Measurements from ENCODE around the gene OR14A2.
"Not testable (repeated sequence)": the region's sequence is repeated elsewhere in the genome, so short reads cannot be mapped to it uniquely, and the experiment has no call there.

The OR14A2 gene

DNA sequence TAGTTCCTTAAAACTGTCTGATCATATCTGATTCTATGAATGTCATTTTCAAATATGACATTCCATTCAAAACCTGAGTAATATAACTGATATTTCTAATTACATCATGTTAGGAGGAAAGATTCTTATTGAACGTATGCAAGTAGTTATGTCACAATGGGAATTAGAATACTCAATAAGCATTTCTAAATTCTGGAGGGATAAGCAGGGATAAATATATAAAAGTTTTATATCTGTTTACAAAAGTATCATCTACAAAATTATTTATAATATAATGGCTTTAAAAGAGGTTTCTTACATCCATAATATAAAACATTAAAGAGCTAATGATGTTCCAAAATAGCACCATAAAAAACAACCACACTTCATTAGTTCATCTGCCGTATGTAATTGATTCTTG lies at the start of gene OR14A2:
Gene OR14A2, minus strand, starts transcription at position 101 of the 400 bp plus-strand sequence.
- DNase-seq = no peak

DNA sequence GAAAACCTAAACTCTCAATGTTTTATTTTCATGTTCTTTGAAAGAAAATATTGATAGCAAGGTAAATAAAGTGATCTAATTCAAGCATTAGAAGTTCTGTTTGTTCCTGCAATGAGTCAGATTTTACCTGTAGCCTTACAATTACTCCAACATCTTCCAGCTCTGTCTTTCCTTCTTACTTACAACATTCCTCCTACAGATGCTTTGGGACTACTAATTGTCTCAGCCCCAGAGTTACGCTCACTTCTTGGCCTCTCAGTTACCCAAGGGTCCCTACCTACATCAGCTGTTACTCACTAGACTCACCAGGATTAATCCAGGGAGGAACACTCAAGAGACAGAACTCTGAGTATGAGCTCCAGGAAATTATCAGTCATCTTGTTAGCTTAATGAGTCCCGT lies 49.6 kb upstream of the OR14A2 start:
- no peak for DNase-seq

DNA sequence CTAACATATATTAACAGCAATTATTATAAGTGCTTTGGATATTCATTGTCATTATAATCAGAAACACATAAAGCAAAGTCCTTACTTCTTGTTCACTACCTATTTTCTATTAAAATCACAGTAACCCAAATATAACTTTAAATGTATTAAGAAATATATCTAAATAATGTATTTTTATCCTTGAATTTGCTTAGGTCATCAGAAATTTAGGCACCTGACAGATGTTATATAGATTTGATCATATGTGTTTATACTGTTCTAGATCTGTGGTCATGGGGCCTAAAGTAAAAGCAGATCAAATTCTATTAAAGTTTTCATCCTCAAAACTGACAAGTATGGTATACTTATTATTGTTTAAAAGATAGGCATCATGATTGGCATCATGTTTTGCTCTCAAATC lies 21.7 kb upstream of the OR14A2 start:
- DNase-seq = no peak

DNA sequence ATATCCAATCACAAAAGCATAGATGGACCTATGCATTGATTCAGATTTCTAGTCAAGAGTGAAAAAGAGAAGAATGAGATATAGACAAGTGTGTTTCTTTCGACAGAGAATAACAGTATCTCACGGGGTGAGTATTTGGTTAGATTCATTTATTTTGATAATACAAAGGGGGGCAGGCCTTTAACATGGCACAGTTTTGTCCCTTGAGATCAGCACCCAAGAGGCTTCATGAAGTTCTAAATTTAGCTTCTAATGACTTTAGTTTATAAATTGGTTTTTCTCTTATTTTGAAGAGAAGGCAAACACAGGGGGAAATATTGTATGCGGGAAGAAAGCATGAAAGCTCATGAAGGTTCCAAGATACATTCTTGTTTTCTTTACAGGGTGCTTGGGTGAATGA lies 12.5 kb upstream of the OR14A2 start, which contains the start of gene OR1C1:
Gene OR1C1, minus strand, starts transcription at position 101 of the 400 bp plus-strand sequence. CDS start 2,150 bp downstream, outside the sequence.
- DNase-seq = no peak

DNA sequence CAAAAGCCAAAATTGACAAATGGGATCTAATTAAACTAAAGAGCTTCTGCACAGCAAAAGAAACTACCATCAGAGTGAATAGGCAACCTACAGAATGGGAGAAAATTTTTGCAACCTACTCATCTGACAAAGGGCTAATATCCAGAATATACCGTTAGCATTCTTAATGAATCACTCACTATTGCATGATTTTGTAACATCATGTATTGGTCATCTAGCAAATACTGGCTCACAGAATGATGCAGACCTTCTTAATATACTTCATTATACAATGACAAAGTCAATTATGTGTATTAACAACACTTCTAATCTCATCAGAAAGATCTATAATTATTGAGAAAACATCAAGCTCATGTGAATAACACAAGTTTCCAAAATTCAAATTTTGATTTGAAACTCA lies 6.4 kb upstream of the OR14A2 start:
- DNase-seq = not testable (repeated sequence)

DNA sequence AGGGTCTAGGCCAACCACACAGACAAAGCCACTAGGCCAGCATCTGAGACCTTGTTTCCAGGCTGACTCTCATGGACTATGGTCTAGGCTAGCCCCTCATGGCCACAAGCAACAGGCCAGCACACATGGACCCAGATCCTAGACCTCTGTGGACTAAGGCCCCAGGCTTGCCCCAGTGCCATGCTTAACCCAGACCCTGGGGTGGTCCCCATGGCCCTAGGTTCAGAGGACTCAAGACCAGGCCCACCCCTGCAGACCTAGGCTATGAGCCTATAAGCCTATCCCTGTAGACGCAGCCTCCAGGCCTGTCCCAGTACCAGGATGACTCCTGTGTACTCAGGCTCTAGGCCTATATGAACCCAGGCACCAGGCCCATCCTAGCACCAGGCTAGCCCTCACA lies 1.9 kb upstream of the OR14A2 start:
- no peak for DNase-seq

DNA sequence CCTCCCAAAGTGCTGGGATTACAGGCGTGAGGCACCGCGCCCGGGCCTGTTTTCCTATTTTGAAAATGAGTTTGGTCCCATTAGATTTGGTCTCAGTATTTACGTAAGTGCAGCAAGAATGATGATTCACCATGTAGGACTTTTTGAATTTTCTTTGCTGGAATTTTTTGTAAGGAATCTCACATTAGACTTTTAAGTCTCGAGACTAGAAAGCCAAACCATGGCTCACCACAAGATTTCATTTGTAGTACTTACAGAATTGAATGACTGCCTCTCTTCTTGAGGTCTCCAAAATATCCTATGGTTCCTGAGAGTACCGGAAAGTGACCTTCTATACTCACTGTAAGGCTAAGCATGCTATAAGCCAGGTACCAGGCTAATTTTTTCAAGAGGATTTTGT lies 325 bp downstream of the OR14A2 start:
- no peak for DNase-seq

DNA sequence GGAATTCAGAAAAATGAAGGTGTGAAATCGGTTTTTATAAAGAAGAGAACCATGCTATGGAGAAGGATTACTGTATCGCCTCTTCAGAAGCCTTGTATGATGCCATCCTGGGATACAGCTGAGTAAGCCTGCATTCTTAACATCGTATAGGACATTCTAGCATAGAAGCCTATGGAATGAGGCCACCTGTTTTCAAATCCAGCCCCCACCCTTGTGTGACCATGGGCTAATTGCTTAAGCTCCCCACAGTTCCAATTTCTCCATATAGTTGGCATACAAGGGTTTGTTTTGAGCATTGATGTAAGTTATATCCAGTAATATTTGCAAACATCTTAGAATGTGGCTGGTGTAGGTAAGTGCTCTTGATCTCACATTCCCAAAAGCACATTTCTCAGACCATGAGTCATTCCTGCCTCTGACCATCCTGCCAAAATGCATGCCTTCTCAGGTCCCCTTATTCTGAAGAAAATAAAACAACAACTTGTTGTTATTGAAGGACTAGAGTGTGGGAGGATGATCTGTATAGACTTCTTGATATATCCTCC lies 1.5 kb downstream of the OR14A2 start:
- DNase-seq = no peak

DNA sequence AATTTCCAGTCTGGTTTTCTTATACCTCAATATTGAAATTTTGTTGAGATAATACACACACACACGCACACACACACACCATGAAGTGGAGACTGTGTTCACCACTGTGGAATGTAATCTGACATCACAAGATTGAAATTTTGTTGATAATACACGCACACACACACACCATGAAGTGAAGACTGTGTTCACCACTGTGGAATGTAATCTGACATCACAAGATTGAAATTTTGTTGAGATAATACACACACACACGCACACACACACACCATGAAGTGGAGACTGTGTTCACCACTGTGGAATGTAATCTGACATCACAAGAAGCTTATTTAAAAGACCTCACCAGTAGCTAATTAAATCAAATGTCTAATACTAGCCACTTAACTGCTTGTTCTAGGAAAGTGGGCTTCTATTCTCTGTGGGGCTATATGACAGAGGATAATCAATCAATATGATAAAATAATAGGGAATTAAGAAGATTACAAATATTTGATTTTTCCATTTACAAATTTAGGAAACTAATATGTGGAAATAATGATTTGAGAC lies 5.7 kb downstream of the OR14A2 start:
- not testable (repeated sequence) for DNase-seq

DNA sequence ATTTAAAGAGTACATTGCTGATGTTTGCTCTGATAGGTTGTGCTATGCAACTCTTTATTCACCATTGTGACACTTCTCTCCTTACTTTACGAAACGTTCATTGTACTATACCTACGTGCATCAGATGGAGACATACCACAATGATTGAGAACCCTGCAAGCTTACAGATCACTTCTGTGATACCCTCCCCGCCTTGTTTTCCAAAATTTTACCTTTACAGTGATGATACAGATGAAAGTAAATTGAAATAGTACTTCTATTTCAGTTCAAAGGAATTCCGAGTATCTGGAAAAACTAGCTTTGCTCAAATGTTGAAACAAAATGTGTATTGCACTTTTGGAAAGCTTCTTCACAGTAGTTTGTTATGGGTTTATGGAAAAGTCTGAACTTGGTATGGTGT lies 6.2 kb downstream of the OR14A2 start:
- DNase-seq = no peak

DNA sequence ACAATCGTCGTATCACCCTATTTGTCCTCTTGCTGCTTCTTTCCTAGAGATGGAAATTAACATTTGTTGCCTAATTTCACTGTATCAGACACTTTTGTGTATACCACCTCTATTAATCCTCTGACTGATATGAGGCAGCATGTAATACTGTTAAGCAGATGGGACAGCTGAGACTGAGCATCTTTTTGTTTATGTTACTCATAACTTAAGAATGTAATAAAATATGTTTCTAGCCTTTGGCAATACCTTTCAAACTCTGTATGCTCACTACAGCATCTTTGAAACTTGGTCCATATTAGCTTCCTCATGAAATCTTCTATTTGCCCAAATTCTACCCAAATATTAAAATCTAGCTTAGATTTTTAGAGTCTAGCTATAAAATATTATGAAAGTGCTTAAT lies 7.2 kb downstream of the OR14A2 start:
- DNase-seq = no peak

DNA sequence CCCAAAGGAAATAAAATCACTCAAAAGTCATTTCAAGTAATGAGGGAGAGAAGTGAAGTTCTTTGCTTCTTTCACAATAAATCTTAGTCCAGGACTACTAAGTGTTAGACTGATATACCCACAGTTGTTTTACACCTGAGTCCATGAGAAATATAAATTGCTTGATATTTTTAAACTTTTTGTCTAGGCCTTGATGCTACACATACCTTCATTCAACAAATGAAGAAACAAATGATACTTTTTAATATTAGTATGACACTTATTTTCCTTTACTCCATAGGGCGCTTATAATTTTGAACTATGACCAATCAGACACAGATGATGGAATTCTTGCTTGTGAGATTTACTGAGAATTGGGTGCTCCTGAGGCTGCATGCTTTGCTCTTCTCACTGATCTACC lies 9.6 kb downstream of the OR14A2 start, which contains the start of gene OR14K1:
Gene OR14K1, plus strand, starts transcription at position 301 of the 400 bp plus-strand sequence. Its CDS starts 0 bp downstream, at position 301.
- no peak for DNase-seq

DNA sequence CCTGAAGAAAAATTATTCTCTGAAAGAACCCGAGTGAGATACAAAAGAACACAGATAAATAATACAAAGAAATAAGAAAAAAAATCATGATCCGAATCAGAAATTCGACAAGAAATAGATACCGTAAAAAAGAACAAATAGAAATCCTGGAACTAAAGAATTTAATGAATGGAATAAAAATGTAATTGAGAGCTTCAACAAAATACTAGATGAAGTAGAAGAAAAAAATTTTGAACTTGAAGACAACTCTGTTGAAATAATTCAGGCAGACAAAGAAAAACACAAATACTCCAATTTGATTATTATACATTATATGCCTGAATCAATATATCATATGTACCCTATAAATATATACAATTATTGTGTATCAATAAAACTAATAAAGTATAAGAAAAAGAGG lies 26.7 kb downstream of the OR14A2 start:
- no peak for DNase-seq

DNA sequence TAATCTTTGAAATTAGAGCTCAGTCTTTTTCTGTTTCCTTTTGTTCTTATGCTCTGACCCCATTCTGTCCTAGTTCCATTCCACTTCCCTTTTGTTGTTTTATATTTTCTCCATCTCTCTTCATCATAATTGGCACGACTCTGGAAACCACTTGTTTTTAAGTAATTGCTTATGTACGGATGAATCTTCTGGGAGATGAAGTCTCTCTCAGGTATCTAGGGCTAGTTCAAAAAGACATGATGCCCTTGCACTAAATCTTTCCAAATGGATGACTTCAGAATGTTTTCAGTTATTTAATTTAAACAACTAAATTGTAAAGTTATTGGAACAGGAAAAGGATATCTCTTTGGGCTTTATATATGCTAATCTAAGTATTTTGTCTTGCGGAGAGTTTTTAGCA lies 31.4 kb downstream of the OR14A2 start, which contains the start of gene OR6F1:
Gene OR6F1, minus strand, starts transcription at position 101 of the 400 bp plus-strand sequence. CDS start 3,891 bp downstream, outside the sequence.
- no peak for DNase-seq

DNA sequence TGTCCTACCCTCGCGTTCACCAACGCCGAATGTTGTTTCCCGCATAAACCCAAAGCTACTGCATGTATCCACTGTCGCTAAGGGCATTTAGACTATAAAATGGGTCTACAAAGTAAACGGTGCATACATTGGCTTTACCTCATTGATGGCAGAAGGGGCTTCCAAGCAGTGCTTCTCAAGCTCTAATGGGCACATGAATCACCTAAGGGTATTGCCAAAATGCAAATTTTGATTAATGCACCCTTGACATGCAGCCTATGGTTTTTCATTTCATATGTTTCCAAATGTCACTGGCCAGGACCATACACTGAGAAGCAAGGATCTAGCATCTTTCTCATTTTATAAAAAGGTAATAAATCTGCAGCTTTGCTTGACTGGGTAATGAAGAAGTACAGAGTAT lies 34.2 kb downstream of the OR14A2 start:
- DNase-seq = no peak

DNA sequence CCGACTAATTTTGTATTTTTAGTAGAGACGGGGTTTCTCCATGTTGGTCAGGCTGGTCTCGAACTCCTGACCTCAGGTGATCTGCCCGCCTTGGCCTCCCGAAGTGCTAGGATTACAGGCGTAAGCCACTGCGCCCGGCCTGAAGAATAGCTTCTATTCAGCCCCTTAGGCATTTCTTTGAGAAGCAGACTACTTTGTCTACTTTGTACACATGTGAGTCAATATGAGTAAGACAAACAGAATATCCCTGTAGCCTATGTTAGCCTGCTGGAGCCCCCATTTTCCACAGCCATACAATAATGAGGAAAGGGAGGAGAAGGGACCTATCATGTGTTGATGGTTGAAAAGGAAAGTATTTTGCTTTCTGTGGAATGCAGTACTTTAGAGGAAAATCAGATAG lies 37.3 kb downstream of the OR14A2 start:
- not testable (repeated sequence) for DNase-seq

DNA sequence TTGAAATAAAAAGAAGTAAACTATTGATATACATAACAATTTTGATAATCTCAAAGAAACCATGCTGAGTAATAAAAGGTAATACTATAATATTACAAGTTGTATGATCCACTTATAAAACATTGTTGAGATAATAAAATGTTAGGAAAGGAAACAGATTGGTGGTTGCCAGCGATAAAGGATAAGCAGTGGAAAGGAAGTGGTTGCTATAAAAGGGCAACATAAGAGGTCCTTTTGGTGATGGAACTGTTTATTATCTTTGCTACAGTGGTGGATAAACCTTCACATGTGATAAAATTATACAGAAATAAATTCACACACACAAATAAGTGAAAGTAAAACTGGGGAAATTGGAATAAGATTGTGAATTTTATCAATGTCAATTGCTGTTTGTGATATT lies 46.6 kb downstream of the OR14A2 start:
- no peak for DNase-seq

DNA sequence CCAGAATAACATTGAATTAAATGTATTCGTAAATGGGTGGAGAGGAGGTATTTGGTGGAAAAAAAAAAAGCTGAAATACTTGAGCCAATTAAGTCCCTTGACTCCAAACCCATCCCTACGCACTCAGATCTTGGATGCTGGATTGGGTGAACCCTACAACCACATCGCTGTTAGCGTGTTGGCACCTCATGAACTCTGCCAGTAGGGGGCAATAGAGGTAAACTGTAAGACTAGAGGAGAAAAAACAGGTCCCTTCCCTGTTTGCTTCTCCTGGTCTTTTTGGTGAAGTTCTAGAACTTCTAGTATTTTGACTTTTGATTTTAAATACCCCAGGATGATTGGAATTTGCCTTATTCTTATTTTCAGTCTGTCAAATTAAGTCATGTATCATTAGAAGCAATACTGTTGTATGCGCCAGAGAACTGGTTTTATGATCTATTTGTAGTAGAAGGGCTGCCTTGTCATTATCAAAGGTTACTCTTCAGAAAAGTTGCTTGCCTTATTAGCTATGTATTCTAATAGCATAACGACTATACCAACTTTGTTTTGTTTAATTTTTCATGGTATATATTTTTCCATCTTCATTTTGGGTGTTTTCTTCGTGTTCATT lies 66.5 kb downstream of the OR14A2 start:
- peak; percentile 89 for DNase-seq

DNA sequence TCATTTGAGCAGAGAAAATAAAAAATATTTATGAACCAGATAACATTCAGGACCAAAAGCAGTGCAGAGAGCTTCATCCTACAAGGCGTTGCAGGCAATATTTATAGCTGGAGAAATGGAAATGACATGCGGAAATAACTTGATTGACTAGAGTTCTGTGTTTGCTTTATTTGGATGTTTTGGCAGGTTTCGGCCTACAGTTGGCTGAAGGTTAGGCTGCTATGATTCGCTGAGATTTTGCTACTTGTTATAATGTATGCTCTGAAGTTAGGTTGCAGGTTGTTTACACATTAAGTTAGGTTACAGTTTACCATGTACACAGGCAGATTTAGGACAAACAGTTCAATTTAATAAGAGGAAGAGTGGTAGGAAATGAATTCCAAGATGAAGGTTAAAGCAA lies 67.8 kb downstream of the OR14A2 start:
- DNase-seq = no peak

DNA sequence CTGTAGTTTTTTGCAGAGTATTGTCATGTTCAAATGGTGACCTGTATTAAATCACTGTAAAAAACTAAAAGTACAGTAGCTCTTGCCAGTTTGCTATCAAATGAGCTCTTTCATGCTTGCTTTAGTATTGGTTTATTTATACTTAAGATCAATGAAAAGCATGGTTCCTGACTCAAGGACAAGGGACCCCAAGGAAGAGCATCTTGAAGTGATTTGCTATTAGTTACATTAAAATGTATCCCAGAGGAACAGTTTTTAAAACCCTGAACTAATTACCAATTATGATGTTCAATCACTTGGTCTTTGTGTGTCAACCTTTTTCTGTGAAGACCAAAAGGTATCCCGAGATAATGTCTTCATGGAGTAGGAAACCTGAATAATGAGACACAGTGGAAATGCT lies 68.3 kb downstream of the OR14A2 start, which contains the start of gene OR13G1:
Gene OR13G1, minus strand, starts transcription at position 101 of the 400 bp plus-strand sequence. CDS start 6,698 bp downstream, outside the sequence.
- no peak for DNase-seq
